Measurements from ENCODE around the gene SUSD4. TPM values are rescaled to one million over a fixed set of nuclear protein-coding genes. Genes with fewer than 3 reads are reported as not detected.
A peak's percentile ranks its signal among the peaks of the same experiment; 100 is the strongest.
"Not testable (repeated sequence)": the region's sequence is repeated elsewhere in the genome, so short reads cannot be mapped to it uniquely, and the experiment has no call there.

SUSD4 gene
- 0.05 TPM in 1 of 2 replicates, not detected in the other for total RNA-seq (2014; rRNA removed; shearing (Covaris generic))

DNA sequence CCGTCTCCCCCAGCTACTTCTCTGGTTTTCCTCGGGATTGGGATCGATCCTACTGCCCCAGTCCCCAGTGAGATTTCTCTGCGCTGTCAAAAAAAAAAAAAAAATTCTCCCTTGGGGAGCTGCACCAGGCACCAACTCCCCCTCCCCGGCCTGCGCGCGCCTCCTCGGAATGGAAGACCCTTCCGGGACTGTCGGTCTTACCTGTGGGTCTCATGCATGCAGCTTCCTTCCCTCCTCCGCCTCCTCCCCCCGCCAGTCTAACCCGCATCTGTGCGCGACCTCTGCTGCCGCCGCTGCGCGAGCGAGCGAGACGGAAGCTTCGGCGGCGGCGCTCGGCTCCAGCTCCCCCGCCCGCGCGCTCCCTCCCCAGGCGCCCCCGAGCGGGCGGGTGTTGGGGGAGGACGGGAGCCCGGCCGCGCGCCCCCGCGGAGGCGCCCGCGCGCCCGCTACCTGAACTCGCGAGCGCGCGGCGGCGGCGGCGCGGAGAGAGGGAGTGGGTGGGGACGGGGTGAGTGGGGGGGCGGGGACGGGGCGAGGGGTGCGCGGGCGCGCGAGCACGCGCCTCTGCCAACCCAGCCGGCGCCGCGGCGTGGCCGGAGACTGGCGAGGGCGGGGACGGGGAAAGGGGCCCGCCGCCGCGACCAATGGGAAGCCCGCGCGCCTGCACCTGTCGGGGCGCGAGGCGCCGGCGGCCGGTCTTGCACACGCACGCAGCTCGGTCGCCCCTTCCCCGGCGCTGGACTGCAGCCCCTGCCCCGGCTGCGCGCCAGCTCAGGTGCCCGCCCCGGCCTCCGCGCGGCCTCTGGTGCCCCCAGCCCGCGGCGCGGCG lies at the start of gene SUSD4:
SUSD4 (minus strand) TSS at position 321 of the 829 bp plus-strand sequence. CDS start 751 bp downstream, outside the sequence.
- no peak for DNase-seq (ENCODE audit: low spot score)

DNA sequence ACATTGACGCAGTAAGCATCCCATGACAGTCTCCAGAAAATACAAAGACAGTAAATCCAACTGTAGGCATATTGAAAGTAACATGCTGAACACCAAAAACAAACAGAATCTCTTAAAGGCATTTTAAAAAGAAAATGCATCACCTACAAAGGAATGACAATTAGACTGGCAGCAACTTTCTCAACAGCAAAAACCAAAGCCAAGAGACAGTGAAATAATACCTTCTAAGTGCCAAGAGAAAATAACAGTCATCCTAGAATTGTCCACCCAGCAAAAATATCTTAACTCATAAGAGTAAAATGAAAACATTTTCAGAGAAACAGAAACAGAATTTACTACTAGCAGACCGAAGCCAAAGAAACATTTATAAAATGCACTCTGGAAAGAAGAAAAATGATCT lies 49.2 kb upstream of the SUSD4 start:
- no peak for DNase-seq (ENCODE audit: low spot score)

GRCh38 chr1:223411710-223412109 lies 47.7 kb upstream of the SUSD4 start:
- DNase-seq (ENCODE audit: low spot score), result no peak

- DNase-seq (ENCODE audit: low spot score), result peak; percentile 39
These were observed 47.3 kb upstream of the SUSD4 start for GRCh38 chr1:223411309-223411708.

DNA sequence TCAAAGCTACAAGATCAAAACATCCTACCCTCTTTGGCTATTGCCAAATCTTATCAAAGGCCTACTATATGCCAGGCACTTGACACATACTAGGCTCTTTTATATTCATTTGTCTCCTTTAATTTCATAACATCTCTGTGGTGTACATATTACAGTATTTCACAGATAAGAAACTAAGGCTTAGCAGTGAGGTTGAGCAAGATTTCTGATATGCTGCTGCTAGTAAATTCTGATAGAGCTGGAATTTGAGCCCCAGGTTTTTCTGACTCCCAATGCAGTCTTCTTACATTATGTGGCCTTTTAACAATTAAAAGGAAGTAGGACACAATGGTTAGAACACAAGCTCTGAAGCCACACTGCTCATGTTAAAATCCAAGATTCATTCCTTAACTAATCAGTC lies 46.1 kb upstream of the SUSD4 start:
- no peak for DNase-seq (ENCODE audit: low spot score)

GRCh38 chr1:223405507-223405906 lies 41.5 kb upstream of the SUSD4 start:
- DNase-seq (ENCODE audit: low spot score), result no peak

- peak; percentile 22 for DNase-seq (ENCODE audit: low spot score)
These were observed 39.3 kb upstream of the SUSD4 start for GRCh38 chr1:223403184-223403815.

DNA sequence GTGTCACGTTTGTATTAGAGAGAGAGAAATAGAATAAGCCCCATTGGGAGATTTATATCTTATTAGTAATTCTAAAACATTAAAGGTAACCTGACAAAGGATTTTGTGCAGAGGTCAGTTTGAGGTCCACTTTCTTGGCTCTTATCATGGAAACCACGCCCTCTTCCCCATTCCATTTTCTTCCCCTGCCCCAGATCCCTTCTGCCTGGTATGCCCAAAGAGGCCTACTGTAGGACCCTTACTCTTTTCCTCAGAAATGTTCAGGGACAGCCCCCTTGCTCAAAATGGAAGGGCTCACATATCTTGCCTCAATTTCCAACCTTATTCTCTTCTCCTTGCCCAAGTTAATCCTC lies 38.8 kb upstream of the SUSD4 start:
- DNase-seq (ENCODE audit: low spot score), result no peak

DNA sequence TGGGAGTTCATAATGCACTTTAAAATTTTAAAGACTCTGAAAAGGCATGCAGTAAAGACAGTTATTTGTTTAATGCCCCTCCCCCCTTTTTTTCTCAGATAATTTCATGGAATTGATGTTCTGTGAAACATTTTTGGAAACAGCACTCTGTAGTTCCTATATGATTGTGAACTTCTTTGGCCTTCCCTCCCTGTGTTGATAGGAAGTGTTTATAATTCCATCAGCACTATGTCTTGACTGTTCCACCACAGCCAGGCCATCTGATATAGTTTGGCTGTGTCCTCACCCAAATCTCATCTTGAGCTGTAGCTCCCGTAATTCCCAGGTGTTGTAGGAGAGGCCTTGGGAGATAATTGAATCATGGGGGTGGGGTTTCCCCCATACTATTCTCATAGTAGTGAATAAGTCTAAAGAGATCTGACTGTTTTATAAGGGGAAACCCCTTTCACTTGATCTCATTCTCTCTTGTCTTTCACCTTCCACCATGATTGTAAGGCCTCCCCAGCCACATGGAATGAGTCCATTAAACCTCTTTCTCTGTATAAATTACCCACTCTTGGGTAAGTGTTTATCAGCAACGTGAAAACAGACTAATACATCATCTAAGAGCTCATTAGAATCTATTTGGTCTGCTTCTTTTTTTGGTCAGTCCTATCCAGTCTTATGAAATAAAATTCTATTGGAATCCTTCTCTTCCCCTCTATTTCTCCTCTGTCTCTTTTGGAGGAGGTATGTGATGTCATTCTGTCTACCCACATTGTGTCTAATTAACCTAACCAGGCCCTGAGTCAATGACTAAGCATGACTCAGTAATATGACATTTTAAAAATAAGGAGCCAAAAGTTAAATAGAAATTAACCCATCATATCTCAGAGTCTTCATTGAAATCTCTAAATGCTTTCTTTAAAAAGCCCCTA lies 38.2 kb upstream of the SUSD4 start:
- DNase-seq (ENCODE audit: low spot score), result peak; percentile 84

DNA sequence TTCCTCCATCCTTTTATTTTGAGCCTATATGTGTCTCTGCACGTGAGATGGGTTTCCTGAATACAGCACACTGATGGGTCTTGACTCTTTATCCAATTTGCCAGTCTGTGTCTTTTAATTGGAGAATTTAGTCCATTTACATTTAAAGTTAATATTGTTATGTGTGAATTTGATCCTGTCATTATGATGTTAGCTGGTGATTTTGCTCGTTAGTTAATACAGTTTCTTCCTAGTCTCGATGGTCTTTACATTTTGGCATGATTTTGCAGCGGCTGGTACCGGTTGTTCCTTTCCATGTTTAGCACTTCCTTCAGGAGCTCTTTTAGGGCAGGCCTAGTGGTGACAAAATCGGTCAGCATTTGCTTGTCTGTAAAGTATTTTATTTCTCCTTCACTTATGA lies 35.4 kb upstream of the SUSD4 start:
- not testable (repeated sequence) for DNase-seq (ENCODE audit: low spot score)

DNA sequence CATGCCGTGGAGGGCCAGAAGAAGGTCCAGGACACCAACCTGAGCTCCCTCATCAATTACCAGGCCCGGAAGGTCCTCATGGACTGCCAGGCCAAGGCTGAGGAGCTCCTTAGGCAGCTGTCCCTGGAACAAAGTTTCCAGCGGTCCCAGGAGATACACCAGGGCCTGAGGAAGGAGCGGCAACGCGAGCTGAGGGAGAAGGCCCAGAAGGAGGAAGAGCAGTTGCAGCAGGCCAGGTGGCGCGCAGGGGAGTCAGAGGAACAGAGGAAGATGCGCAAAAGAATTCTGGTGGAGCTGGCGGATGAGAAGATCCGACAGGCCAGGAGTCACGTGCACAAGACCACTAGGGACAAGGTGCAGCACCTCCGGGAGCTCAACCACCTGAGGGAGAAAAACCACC lies 30.7 kb upstream of the SUSD4 start:
- DNase-seq (ENCODE audit: low spot score), result no peak

DNA sequence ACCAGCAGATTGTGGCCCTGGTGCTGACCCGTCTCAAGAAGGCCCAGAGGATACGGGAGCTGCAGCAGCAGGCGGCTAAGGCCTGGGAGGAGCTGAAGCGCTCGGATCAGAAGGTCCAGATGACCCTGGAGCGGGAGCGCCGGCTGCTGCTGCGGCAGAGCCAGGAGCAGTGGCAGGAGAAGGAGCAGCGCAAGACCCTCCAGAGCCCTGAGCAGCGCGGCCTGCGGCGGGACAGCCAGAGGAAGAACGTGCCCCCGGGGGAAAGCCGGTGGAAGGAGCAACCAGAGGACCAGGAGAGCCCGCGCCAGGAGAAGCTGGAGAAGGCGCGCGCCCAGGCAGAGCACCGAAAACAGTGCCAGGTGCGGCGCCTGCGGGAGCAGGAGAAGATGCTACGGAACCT lies 30.3 kb upstream of the SUSD4 start:
- no peak for DNase-seq (ENCODE audit: low spot score)

DNA sequence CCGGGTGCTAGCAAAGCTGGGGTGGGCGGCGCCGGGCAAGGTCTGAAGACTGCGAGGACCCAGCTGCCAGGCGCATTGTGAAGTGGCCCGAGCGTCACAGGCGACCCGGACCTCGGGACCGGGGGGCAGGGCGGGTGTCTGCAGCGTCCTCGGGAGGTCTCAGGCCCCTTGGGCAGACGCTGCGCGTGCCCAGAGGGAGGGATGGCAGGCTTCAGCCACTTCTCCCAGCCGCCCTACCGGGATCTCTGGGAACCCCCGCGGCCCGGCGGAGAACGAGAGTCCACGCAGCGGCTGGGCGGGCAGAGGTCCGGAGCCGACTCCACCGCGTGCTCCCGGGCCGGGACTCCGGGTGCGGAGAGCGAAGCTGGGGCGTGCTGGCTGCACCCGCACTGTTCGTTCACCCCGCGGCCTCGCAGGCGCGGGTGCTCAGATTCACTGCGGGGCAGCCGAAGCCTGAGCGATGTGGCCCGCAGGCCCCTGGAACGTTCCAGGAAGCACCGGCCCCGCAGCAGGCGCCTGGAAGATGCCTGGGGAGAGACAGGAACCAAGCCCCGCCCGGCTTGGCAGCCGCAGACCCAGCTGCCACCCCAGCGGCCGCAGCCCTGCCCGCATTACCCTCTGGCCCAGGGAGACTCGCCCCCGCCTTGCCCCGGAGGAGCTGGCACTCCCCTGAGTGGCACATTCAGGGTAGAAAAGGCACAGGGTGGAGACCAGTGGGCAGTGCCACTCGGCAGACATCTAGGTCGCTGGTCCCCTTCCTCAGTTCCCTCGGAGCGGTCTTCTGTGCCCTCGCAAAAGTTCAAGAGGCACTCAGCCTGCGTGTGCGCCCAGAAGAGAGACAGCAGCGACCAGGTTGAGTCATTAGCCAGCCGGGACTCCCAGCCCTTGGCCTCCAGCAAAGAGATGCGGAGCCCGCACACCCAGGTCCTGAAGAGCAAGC lies 29.6 kb upstream of the SUSD4 start, which contains the start of gene CCDC185:
CCDC185 (plus strand) TSS at position 141 of the 940 bp plus-strand sequence; CDS start at position 202, 61 bp downstream.
- no peak for DNase-seq (ENCODE audit: low spot score)

- no peak for DNase-seq (ENCODE audit: low spot score)
These were observed 26.6 kb upstream of the SUSD4 start for GRCh38 chr1:223390618-223391017.

GRCh38 chr1:223386013-223386412 lies 22.0 kb upstream of the SUSD4 start:
- no peak for DNase-seq (ENCODE audit: low spot score)

DNA sequence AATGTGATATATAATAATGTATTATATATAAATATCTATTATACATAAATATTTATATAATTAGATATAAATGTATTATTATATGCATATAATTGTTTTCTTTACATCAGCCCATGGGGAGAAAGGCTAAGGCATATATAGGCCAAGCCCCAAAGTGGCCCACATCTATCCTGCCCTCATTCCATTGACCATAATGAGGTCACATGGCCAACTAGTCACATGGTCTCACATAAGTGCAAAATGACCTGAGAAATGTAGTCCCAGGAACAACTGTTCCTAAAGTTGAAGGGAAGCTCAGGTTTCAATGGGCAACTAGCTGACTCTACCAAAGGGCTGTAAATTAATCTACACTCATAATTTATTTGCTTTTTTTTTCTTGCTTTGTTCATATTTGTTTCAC lies 14.8 kb upstream of the SUSD4 start:
- no peak for DNase-seq (ENCODE audit: low spot score)

- no peak for DNase-seq (ENCODE audit: low spot score)
These were observed 10.2 kb upstream of the SUSD4 start for GRCh38 chr1:223374064-223374610.

GRCh38 chr1:223364685-223365382 lies 858 bp upstream of the SUSD4 start:
- DNase-seq (ENCODE audit: low spot score), result no peak

DNA sequence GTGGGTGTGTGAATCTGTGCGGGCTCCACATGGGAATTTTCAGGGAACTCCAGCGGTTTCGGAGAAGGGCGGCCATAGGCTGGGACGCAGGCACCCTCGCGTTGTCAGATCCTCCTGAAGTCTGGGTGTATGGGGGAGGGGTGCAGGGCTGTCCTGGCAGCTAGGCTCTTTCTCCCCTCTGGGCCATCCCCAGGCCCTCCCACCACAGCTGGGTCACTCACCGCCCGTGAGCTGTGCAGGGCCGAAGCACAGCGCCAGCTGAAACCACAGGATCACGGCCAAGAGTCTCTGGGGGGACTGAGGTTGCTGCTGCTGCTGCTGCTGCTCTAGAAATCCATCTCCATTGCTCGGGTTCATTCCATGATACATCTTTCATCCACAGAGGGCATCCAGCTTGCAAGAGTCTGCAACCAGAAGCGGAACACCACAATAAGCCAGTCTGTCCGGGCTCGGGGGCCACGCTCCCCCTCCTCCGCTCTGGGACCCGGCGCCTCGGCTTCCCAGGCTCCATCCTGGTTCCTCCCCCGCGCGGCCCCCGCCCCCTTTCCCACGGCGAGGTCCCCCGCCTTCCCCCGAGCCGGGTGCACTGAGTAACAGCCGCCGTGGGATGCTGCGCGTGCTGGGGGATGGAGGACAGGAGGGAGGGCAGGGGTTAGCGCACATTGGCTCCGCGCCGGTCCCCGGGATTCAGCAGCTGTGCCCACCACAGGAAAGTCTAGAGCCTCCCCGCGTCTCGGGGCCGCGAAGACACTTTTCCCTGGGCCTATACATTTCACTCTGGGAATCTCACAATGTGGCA lies 720 bp downstream of the SUSD4 start:
- DNase-seq (ENCODE audit: low spot score), result no peak

Data from A172 (cell line).